ENCODE data around the gene SPTBN4.
"Not testable (repeated sequence)": the region's sequence is repeated elsewhere in the genome, so short reads cannot be mapped to it uniquely, and the experiment has no call there.

SPTBN4 gene

DNA sequence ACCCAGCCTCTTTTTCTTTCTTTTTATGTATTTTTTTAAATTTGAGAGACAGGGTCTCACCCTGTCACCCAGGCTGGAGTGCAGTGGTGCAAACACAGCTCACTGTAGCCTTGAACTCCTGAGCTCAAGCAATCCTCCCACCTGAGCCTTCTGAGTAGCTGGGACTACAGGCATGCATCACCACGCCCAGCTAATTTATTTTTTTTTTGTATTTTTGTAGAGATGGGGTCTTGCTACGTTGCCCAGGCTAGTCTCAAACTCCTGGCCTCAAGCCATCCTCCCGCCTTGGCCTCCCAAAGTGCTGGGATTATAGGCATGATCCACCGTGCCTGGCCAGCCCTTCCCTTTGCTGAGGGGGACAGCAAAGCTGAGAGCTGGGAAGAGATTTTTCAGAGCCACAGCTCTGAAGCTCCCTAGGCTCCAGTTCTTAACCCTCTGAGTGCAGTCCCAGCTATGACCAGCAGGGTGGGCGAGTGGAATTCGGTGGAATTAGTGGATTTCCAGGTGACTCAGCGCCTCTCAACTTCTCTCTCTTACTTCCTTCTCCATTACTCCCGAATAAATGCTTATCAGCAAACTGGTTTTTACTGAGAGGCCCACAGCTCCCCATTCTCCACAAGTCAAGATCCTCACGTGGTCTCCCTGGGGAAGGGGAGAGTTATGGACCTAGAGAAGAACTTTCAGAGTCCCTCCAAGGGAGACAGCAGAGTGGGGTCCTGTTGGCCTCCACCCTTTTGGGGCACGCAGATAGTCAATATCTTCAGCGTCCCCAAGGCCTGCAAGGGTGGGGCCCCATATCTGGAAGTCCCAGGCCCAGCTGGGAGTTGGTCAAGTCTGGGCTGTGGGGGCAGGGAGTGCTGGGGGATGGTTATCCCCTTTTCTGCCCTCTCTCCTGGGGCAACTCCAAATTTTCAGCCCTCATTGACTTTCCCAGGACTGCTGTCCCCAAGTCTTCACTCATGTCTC, 2.5 kb upstream of the SPTBN4 start:
- peak; percentile 88 for DNase-seq (ENCODE audit: low read depth, low spot score)

DNA sequence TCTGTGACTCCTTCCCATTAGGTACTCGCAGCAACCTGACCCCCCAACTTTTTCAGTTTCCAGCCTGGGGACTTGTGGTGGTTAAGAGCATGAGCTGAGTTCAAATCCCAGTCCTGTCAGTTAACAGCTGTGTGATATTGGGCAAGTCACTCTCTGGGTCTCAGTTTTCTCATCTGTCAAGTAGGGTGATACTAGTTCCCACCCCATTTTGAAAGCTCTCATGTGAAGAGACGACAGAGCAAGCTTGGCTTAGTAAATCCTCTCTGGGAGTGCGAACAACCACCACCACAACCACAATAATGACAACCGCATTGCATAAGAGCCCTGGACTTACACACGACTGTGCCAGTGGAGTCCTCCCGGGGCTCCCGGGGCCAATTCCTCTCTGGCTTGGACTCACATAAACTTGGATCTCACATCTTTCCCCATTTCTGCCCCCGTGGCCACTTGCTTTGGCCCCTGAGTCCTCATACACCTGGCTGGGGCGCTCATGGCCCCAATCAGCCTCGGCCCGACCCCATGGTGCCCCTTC, 1.7 kb upstream of the SPTBN4 start:
- DNase-seq (ENCODE audit: low read depth, low spot score), result peak; percentile 26

DNA sequence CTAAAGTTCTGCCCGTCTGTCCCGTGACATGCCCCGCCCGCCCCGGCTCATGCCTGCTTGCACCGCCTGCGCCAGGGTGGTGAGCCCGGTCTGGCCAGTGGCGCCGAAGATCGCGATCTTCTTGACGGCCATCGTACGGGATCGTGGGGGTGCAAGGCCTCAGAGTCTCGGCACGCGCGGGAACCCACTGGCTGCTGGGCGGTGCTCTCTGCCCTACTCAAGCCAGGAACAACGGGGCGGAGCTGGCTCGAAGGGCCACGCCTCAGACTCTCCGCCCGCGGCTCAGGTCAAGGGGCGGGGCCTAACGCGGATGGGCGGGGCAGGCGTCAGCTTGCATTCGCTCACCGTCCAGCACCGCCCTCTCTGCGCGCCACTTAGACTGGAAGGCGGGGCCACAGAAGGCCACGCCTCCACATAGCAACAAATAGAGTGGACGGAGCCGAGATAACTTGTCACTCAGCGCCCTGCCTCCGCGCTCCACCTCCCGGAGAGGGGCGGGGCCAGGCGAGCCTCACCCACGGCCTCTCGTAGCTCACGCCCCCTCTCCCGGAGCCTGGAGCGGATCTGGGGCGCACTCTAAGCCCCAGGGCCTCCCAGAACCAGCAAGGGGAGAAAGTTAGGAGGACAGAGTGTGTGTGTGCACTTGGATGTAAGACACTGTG, 1.1 kb upstream of the SPTBN4 start, which contains the start of gene BLVRB:
Gene BLVRB (minus strand): TSS at position 189 of the 662 bp plus-strand sequence. CDS start 57 bp downstream, at position 132.
- DNase-seq (ENCODE audit: low read depth, low spot score), result peak; percentile 99

DNA sequence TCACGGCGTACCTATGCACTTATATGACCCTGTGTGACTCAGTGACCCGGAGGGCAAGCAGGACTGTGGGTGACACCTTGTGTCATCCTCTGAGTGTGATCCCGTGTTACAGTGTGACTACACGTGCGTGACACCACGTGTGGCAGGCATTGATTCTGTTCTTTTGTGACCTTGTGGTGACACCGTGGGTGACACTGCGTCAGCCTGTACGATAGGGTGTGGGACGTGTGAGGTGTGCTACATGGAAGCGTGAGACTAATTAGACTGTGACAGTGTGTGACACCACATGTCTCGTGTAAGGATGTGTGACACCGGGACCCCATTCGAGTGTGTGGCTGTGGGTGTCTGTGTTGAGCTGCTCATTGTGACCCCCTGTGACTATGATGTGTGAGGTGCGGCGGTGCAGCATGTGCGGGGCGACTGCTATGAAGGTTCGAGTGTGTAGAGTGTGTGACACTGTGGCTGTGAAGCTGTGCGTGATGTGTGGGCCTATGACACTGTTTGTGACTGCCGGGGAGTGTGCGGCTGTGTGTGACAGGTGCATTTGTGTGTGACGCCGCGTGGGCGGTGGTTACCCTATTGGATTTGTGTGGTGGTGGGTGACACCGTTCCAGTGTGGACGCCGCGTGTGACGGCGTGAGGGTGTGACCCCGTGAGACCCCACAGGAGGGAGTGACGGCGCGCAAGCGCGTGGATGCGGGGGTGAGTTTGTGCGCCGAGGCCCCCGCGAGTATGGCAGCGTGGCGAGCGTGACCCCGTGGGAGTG, 399 bp upstream of the SPTBN4 start:
- no peak for DNase-seq (ENCODE audit: low read depth, low spot score)

DNA sequence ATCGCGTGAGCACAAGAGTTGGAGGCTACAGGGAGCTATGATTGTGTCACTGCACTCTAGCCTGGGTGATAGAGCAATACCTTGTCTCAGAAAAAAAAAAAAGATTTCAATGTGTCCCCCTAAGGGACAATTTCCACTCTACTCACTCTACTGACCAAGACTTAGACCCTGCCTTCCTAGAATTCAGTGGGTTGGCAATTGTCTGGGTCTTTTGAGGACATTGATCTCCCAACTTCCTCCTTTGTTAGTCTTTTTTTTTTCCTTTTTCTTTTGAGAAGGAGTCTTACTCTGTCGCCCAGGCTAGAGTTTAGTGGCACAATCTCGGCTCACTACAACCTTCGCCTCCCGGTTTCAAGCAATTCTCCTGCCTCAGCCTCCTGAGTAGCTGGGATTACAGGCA, 2.2 kb downstream of the SPTBN4 start:
- no peak for DNase-seq (ENCODE audit: low read depth, low spot score)

DNA sequence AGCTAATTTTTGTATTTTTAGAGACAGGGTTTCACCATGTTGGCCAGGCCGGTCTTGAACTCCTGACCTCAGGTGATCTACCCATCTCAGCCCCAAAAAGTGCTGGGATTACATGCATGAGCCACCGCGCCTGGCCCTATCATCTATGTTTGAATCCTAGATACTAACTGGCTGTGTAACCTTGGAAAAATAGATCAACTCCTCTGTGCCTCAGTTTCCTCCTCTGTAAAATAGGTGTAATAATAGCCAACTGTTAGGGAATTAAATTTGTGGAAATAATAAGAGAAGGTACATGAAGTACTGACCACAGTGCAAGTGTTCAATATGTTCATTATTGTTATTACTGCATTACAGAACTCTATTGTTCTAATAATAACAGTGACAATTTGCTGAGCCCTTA, 4.3 kb downstream of the SPTBN4 start:
- no peak for DNase-seq (ENCODE audit: low read depth, low spot score)

DNA sequence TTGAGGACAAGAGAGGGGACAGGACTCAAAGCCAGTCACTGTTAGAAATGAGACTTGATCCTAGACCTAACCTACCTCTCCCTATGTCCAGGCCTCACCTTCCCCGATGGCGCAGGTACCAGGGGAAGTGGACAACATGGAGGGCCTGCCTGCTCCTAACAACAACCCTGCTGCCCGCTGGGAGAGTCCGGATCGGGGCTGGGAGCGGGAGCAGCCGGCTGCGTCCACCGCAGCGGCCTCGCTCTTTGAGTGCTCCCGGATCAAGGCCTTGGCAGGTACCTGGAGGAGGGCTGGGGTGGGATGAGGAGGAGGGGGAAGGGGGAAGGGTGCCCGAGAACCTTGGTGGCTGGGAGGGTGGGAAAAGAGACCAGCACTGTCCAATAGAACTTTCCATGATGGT, 5.7 kb downstream of the SPTBN4 start:
- DNase-seq (ENCODE audit: low read depth, low spot score), result no peak

DNA sequence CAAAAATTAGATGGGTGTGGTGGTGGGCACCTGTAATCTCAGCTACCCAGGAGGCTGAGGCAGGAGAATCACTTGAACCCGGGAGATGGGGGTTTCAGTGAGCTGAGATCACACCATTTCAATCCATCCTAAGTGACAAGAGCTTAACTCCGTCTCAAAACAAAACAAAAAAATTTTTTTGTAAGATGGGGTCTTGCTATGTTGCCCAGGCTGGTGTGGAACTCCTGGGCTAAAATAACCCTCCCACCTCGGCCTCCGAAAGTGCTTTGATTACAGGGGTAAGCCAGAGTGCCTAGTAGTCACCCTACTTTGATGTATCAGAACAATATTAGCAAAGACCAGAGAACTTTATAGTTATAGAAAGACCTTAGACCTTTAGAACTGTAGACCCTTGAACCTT, 7.9 kb downstream of the SPTBN4 start:
- DNase-seq (ENCODE audit: low read depth, low spot score), result no peak

DNA sequence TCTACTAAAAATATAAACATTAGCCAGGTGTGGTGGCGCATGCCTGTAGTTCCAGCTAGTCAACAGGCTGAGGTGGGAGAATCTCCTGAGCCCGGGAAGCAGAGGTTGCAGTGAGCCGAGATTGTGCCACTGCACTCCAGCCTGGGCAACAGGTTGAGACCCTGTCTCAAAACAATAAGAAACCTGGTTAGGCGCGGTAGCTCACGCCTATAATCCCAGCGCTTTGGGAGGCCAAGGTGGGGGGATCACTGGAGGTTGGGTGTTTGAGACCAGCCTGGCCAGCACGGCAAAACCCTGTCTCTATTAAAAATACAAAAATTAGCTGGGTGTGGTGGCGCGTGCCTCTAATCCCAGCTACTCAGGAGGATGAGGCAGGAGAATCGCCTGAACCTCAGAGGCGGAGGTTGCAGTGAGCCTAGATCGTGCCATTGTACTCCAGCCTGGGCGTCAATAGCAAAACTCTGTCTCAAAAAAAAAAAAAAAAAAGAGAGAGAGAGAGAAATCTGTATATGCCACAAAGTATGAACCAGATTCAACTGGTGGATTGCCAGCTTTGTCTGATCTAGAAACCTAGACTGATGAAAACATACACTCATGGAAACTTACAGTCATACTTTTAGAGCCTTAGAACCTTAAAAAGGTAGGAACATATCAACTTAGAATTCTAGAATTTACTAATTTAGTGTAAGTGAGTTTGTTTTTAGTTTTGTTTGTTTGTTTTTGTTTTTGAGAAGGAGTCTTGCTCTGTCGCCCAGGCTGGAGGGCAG, 9.3 kb downstream of the SPTBN4 start:
- DNase-seq (ENCODE audit: low read depth, low spot score), result not testable (repeated sequence)

DNA sequence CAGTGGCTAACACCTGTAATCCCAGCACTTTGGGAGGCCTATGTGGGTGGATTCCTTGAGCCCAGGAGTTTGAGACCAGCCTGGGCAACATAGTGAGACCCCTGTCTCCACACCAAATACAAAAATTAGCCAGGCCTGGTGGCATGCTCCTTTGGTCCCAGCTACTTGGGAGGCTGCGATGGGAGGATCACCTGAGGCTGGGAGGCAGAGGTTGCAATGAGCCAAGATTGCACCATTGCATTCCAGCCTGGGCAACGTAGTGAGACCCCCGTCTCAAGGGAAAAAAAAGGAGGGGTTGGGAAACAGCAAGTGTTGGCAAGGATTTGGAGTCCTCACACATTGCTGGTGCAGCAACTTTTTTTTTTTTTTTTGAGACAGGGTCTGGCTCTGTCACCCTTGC, 19.2 kb downstream of the SPTBN4 start:
- no peak for DNase-seq (ENCODE audit: low read depth, low spot score)

DNA sequence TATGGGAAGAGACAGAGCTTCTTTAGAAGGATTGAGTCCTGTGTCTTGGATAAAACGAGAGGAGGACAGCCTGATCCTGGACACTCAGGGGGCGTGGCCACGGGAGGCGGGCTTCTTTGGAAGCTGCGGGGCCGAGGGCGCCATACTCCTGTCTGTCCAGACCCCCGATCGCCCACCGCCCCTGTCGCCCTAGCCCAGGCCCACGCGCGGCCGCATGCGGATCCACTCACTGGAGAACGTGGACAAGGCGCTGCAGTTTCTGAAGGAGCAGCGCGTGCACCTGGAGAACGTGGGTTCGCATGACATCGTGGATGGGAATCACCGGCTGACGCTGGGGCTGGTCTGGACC, 23.1 kb downstream of the SPTBN4 start:
- no peak for DNase-seq (ENCODE audit: low read depth, low spot score)

DNA sequence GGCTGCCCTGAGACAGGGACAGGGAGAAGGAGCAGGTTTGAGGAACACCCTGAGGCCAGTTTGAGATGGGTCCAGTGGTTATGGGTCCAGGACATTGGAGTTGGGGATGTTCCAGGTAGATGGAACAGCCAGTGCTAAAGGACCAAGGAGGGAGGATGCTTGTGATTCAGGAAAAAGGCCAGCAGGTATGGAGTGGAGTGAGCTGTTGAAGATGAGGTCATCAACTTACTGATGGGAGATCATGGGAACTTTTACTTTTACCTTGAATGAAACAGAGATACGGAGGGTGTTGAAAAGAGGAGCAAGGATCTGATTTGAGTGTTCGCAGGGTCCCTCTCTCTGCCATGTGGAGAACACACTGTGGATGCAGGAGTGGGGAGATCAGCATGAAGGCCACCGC, 25.5 kb downstream of the SPTBN4 start:
- DNase-seq (ENCODE audit: low read depth, low spot score), result no peak

DNA sequence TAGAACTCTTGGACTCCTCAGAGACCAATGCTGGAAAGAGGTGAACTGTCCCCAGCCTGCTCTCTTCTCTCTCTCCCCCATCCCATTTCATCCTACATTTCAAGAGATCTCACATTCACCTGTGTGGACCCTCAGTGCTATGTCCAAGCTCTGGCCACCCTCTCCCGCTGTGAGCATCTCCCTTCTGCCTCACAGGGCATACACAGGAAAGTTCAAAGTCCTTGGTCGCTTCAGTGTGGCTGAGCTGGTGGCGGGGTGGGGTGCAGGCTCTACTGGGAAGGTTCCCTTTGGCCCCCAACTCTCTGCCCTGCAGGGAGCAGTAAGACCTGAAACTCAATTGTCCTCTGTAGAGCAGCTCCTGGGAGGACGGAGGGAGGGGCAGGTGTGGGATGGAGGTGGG, 27.0 kb downstream of the SPTBN4 start:
- DNase-seq (ENCODE audit: low read depth, low spot score), result no peak

DNA sequence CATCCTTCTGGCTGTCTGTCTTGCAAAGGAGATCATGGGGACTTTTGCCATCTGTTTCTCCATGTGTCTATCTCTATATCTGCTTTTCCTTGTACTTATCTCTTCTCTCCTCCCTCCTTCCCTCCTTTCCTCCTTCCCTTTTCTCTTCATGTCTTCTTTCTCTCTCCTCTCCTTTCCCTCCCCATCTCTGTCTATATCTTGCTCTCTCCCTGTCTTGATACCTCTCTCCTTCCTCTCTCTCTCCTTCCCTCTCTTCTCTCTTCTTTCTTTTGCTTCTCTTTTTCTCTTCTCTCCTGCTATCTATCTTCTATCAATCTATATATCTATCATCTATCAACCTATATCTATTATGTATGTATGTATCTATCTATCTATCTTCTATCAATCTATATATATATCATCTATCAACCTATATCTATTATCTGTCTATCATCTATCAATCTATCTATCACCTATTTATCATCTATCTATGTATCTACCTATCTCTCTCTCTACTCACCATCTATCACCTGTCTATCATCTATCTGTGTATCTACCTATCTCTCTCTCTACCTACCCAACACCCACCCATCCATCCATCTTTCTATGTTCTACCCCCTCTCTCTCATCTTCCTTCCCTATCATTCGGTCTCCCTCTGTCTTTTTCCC, 27.5 kb downstream of the SPTBN4 start:
- no peak for DNase-seq (ENCODE audit: low read depth, low spot score)

DNA sequence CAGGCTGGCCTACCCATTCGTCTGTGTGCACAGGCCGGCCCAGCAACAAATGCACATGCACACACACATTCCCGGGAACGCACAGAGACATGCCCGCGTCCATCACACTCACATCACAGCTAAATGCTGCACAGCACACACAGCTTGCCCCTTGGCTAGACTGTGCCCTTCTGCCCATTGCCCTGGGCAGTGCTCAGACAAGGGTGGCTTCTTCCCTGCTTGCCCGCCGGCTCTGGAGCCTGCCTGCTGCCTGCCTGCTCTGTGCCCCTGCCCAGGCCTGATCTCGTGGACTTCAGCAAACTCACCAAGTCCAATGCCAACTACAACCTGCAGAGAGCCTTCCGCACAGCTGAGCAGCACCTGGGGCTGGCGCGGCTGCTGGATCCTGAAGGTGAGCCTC, 30.4 kb downstream of the SPTBN4 start:
- no peak for DNase-seq (ENCODE audit: low read depth, low spot score)

DNA sequence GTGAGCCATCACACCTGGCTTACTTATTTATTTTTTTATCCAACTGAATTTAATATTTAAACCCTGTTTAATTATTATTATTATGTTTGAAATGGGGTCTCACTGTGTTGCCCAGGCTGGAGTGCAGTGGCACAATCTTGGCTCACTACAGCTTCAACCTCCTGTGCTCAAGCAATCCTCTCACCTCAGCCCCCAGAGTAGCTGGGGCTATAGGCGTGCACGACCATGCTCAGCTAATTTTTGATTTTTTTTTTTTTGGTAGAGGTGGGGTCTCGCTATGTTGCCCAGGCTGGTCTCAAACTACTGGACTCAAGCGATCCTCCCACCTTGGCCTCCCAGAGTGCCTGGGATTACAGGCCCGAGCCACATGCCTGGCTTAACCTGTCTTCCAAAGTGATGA, 32.5 kb downstream of the SPTBN4 start:
- DNase-seq (ENCODE audit: low read depth, low spot score), result no peak

DNA sequence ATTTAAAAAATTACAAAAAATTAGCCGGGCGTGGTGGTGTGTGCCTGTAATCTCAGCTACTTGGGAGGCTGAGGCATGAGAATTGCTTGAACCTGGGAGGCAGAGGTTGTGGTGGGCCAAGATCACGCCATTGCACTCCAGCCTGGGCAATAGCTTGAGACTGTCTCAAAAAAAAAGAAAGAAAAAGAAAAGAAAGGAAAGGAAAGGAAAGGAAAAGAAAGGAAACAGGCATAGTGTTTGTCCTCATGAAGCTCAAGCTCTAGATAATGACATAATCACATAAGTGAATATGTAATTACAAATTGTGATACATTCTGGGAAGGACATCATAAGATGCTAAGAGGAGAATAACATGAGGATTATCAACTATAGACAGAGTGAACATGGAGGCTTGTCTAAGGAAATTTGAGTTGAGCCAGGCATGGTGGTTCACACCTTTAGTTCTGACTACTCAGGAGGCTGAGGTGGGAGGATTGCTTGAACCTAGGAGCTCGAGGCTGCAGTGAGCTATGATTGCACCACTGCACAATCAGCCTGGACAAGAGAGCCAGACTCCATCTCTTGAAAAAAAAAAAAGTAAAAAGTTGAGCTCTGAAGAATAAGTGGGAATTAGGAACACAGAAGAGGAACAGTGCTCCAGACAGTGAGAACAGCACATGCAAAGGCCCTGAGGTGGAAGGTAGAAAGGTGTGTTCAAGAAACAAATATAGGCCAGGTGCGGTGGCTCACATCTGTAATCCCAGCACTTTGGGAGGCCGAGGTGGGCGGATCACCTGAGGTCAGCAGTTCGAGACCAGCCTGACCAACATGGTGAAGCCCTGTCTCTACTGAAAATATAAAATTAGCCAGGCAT, 34.1 kb downstream of the SPTBN4 start:
- not testable (repeated sequence) for DNase-seq (ENCODE audit: low read depth, low spot score)

DNA sequence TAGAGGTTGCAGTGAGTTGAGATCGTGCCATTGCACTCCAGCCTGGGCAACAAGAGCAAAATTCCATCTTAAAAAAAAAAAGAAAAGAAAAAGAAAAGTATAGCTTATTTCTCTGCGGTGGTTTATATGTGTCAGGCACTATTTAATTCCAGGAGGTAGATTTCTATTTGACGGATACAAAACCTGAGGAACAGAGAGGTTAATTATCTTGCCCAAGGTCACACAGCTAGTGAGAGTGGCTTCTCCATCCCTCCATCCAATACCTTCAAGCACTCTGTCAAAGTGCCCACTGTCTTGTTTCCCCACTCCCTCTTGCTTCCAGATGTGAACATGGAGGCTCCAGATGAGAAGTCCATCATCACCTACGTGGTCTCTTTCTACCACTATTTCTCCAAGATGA, 34.8 kb downstream of the SPTBN4 start:
- DNase-seq (ENCODE audit: low read depth, low spot score), result no peak

DNA sequence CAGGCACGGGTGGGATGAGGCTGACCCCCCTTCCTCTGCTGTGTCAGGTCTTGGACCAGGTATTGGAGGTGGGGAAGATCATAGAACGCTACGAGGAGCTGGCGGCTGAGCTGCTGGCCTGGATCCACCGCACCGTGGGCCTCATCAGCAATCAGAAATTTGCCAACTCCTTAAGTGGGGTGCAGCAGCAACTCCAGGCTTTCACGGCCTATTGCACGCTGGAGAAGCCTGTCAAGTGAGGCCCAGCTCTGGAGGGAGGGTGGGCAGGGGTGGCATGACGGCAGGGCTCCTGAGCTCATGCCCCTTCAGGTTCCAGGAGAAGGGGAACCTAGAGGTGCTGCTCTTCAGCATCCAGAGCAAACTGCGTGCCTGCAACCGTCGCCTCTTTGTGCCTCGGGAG, 35.3 kb downstream of the SPTBN4 start:
- no peak for DNase-seq (ENCODE audit: low read depth, low spot score)

Data from ELF-1 (cell line).